ENCODE measurements around the gene HOXC5.
"Not testable (repeated sequence)": the region's sequence is repeated elsewhere in the genome, so short reads cannot be mapped to it uniquely, and the experiment has no call there.

The HOXC5 gene

DNA sequence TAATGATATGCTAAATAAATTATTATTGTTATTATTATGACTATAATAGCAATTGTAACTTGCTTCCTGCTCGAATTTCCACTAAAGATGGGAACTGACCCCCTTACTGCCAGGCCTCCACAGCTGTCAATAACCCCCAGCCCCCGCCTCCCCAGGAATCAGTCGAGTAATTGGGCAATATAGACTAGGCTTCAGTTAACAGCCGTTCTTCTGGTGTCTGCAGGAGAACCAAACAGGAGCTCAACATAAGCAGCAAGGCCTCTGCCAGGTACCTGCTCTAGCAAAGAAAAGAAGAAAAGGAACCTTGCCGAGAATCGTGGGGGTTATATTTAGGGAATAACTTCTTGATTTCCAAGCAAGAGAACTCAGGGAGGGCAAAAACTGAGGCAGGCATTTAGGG, 42.6 kb downstream of the HOXC5 start:
- DNase-seq, result no peak

DNA sequence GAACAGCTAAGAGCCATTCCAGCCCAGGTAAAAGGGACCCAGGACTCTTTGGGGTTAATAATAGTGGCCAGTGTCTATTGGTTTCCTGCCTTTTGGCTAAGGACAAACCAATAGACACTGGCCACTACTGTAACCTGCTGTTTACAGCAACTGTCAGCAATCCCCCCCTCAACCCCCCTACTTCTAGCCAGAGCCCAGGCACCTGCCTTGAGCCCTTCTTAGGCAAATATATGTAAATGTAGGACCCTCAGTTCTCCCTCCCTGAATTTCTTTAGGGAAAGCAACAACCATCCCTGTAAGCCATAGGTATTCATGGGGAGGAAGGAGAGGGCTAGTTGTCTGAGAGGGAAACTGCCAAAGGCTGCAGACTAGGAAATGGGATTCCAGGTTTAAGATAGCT, 43.1 kb downstream of the HOXC5 start:
- no peak for DNase-seq

DNA sequence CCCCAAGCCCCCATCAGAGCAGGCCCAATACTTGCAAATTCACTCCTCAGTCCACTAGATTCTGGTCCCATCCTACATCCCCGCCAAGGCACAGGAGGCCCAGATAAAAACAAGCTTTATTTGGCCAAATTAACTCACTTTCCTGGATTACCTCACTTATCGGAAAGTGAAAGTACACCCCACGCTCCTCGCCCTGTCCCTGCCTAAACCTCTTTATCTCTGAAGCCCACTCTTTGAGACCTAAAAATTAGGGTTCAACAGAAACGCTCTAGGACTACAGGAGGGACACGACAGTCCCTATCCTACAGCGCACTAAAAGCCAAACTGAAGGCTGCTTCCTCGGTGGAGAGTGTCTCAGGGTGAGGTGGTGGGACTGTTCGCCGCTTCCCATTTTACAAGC, 45.0 kb downstream of the HOXC5 start:
- not testable (repeated sequence) for DNase-seq

DNA sequence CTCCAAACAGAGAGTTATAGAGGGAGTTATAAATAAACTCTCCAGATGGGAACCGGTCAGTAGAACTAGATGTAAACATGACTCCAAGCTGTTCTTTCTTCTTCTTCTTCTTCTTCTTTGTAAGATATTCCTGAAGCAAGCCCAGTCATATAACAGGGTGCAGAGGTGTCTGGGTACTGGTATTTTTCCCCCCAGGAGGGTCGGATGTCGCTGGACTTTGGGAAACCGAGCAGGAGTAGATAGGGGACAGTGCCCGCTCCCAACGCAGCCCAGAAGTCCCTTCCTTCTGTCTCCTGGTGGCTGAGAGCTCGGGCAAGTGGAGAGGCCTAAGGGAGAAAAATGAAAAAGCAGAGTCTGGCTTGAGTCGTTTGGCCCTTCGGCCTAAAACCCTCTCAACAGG, 46.3 kb downstream of the HOXC5 start:
- not testable (repeated sequence) for DNase-seq

DNA sequence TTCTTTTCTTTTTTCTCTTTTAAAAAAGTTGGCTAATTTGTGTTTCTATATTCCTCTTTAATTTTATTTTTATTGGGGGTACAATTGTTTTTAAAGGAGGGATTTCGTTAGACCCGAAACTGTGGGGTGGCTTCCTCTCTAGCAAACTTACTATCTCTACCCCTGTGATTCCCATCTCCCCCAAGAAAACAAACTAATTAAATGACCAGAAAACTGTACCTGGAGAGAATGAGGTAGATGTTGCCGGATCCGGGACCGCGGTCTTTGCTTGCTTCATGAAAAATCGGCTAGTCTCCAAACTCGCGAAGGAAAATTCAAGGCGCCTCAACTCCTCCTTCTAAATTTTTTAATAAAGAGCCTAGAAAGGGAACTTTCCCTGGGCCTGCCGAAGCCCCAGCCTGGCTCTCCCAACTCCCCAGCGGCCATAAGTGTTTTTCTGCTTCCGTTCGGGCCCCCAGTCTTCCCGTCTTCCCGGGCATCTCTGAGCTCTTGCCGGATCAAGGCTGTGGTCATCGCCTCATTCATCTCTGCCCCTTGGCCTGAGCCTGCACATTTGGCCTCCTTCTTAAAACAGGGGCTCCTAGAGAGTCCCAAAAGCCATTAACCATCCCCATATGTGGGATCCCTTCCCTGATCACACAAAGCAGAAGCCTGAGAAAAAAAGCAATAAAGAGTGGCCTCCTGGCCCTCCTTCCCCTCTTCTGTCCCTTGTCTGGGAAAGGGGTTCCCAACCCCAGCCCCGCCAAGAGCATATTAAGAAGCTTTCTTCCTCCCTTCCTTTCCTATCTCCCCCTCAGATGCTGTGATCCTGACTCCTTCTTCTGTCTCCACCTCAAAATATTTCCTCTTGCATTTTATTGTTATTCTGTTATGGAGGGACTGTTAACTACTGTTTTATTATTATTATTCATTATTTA, 47.4 kb downstream of the HOXC5 start:
- not testable (repeated sequence) for DNase-seq

DNA sequence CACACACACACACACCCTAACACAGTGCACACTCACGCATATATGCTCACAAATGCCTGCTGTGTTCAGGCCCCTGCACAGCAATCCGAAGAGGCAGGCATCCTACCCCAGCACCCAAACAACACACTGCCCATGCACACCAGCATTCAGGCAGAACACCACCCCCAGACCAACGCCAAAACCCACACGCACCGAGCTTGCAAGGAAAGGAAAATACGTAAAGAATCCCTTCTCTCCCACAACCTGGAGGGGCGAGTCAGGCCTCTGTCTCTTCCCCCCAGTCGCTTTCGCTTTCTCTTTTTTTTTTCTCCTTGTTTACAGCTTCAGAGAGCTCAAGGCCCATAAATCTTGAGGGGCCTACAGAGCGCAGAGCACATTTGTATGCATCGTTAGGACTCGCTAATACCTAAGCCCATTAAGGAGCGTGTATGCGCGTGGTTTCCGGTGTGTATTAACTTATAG, 48.2 kb downstream of the HOXC5 start:
- DNase-seq, result peak; percentile 22

DNA sequence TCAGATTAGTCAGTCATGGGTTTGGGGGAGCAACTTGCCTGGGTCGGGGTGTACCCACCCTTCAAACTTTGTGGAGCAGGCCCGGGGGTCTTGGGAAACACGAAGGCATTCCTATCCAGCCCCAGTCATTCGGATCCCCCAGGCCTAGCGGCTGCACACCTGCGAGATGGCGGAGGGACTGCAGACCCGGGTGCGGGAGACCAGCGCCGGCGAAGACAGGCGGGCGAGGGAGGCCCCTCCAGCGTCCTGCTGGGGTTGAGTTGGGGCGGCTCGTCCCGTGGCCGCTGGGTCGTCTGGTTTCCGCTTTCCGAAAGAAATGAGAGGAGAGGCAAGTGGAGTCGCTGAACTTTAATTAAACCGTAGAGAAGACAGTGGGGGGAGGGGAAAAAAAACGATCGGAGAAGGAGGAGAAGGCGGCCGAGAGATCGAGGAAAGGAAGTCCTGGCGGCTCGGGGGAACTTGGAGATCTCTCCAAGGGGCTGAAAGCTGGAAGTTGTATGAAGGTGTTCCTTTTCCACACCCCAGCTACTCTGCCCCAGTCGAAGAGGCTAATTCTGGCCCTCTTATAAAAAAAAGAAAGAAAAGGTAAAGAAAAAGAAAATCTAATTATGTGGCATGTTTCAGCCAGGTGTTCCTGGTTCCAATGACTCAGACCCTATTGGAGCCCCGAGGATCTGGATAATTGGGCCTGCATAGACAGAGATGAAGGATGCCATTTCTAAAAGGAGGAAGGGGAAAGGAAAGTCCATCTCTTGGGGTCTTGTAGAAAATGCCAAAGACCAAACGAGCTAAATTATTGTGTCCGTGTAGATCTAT, 48.9 kb downstream of the HOXC5 start:
- DNase-seq, result peak; percentile 26

DNA sequence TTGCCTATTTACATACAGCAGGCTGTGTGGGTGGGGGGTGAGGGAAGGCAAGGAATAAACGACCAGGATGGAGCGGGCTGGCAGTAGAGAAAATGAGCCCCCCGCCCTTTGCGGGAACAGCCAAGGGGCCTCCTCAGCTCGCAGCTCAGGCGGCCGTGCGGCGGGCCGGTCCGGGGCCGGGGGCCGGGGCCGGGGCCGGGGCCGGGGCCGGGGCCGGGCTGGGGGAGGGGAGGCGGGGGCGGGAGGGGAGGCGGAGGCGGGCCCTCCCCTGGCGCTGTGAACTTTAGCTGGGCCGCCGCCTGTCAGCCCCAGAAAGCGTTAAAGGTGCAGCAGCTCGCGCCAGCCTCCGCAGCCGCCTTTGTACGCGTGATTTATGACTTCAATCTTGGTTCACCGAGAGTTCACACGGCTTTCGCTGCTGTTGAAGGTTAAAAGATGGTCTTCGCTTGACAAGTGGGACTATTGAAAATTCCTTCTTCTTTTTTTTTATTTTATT, 49.6 kb downstream of the HOXC5 start:
- peak; percentile 49 for DNase-seq
